ENCODE measurements around the gene CER1.
"Not testable (repeated sequence)": the region's sequence is repeated elsewhere in the genome, so short reads cannot be mapped to it uniquely, and the experiment has no call there.

The CER1 gene

GRCh38 chr9:14690948-14691730 is 31.4 kb downstream of the CER1 start:
- H3K4me3 ChIP-seq (ENCODE audit: control insufficient read depth, low read depth, low read length): no peak overlapping the region
- no peak for TF ChIP-seq CTCF (conservative IDR thresholded peaks at IDR 0.05; ENCODE audit: control insufficient read depth, insufficient read depth, low read depth, low read length)
- no peak for DNase-seq (ENCODE audit: low read depth)

GRCh38 chr9:14687042-14687719 is 35.4 kb downstream of the CER1 start:
- DNase-seq (ENCODE audit: low read depth): peak; percentile 95
- no peak for TF ChIP-seq CTCF (conservative IDR thresholded peaks at IDR 0.05; ENCODE audit: control insufficient read depth, insufficient read depth, low read depth, low read length)
- no peak overlapping the region for H3K4me3 ChIP-seq (ENCODE audit: control insufficient read depth, low read depth, low read length)

GRCh38 chr9:14686168-14686567 is 36.4 kb downstream of the CER1 start:
- H3K4me3 ChIP-seq (ENCODE audit: control insufficient read depth, low read depth, low read length): no peak overlapping the region
- no peak for TF ChIP-seq CTCF (conservative IDR thresholded peaks at IDR 0.05; ENCODE audit: control insufficient read depth, insufficient read depth, low read depth, low read length)
- no peak for DNase-seq (ENCODE audit: low read depth)

GRCh38 chr9:14682616-14683015 is 39.9 kb downstream of the CER1 start:
- not testable (repeated sequence) for DNase-seq (ENCODE audit: low read depth); H3K4me3 ChIP-seq (ENCODE audit: control insufficient read depth, low read depth, low read length)

DNA sequence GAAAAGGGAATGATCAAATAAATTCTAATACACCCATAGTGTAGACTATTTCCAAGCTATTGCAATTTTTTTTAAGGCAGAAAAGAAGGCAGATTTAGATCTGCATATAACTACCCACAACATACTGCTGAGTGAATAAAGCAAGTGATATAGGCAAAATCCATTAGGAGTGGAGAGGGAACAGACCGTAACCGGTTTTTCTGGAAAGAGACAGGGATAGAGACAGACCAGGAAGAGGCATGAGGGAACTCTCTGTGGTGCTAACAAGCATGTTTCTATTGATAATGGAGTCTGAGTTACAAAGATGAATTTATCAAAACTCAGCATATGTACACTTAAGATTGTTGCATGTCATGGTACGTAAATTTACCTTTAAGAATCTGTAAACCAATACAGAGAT is 43.8 kb downstream of the CER1 start:
- DNase-seq (ENCODE audit: low read depth): no peak
- H3K4me3 ChIP-seq (ENCODE audit: control insufficient read depth, low read depth, low read length): no peak overlapping the region
- no peak for TF ChIP-seq CTCF (conservative IDR thresholded peaks at IDR 0.05; ENCODE audit: control insufficient read depth, insufficient read depth, low read depth, low read length)

- no peak for TF ChIP-seq CTCF (conservative IDR thresholded peaks at IDR 0.05; ENCODE audit: control insufficient read depth, insufficient read depth, low read depth, low read length)
- DNase-seq (ENCODE audit: low read depth): no peak
Observed at GRCh38 chr9:14677872-14678271, 44.7 kb downstream of the CER1 start.

DNA sequence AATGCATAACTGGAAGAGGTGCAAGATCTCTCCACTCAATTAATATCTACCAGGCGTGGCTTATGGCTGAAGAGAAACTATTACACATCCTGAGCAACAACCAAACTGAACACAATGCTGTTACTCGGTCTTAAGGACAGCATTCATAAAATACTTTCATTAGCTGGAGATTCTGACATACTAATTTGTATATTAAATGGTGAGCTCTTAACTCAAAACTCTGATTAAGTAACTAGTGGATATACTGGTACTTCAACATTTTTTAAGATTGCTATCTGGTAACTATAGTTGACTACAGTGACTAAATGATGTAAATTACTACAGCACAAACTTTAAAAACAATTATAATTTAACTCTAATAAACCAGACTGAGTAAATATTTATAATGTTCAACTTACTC is 45.1 kb downstream of the CER1 start:
- no peak for TF ChIP-seq CTCF (conservative IDR thresholded peaks at IDR 0.05; ENCODE audit: control insufficient read depth, insufficient read depth, low read depth, low read length)
- DNase-seq (ENCODE audit: low read depth): no peak
- no peak overlapping the region for H3K4me3 ChIP-seq (ENCODE audit: control insufficient read depth, low read depth, low read length)

More at GRCh38 chr9:14677872-14678271, 44.7 kb downstream of the CER1 start:
- H3K4me3 ChIP-seq (ENCODE audit: control insufficient read depth, low read depth, low read length): no peak overlapping the region
